RWPE2 (cell line): ENCODE measurements around the gene ABCA2.
A peak's percentile ranks its signal among the peaks of the same experiment; 100 is the strongest.
"Not testable (repeated sequence)": the region's sequence is repeated elsewhere in the genome, so short reads cannot be mapped to it uniquely, and the experiment has no call there.

Experiments used
- ATAC-seq: fragments of 200-7000 bp; cut with Tn5 transposase; 3 replicates; pipeline ENCODE4 v1.9.1; 2021; ENCODE audit warnings: low read depth
- DNase-seq: peaks from one replicate; pipeline ENCODE4 v3.0.0-alpha.2; 2020; ENCODE audit warnings: low spot score
- H3K27ac ChIP-seq: fragments of 450-650 bp; 2 replicates; pipeline ENCODE4 v1.5.1; 2017; ENCODE audit warnings: mild to moderate bottlenecking; ENCODE audit not compliant: poor library complexity, severe bottlenecking
- H3K27me3 ChIP-seq: fragments of 250-450 bp; sonication (Bioruptor Pico); 2 replicates; pipeline ENCODE4 v1.5.1; 2021; ENCODE audit warnings: mild to moderate bottlenecking, moderate library complexity; ENCODE audit not compliant: insufficient read depth, poor library complexity, severe bottlenecking
- H3K36me3 ChIP-seq: fragments of 250-450 bp; sonication (Bioruptor Pico); 2 replicates; pipeline ENCODE4 v1.5.1; 2020; ENCODE audit warnings: low read depth, mild to moderate bottlenecking, moderate library complexity
- H3K4me1 ChIP-seq: fragments of 250-450 bp; sonication (Bioruptor Pico); 2 replicates; pipeline ENCODE4 v1.5.1; 2021; ENCODE audit warnings: mild to moderate bottlenecking, moderate library complexity; ENCODE audit not compliant: insufficient read depth, poor library complexity, severe bottlenecking
- H3K4me3 ChIP-seq: fragments of 250-450 bp; sonication (Bioruptor Pico); 2 replicates; pipeline ENCODE4 v1.5.1; 2021; ENCODE audit warnings: mild to moderate bottlenecking, moderate library complexity; ENCODE audit not compliant: severe bottlenecking
- H3K9me3 ChIP-seq: fragments of 250-450 bp; sonication (Bioruptor Pico); 2 replicates; pipeline ENCODE4 v1.5.1; 2021; ENCODE audit warnings: mild to moderate bottlenecking, moderate library complexity; ENCODE audit not compliant: severe bottlenecking
- CTCF ChIP-seq: fragments of 450-650 bp; IDR thresholded peaks from one replicate; pipeline ENCODE4 v1.5.1; 2017; ENCODE audit warnings: mild to moderate bottlenecking, moderate library complexity; ENCODE audit not compliant: poor library complexity, severe bottlenecking

The ABCA2 gene

GRCh38 chr9:137007108-137007815, 20.8 kb downstream of the ABCA2 start:
- no peak for DNase-seq
- no peaks in the 10 kb centered on the region for H3K36me3 ChIP-seq

GRCh38 chr9:137006116-137007003, 21.7 kb downstream of the ABCA2 start:
- H3K4me1 ChIP-seq = no peaks in the 10 kb centered on the region
- TF ChIP-seq CTCF = no peak
- no peak overlapping the region for H3K27ac ChIP-seq
- no peaks in the 10 kb centered on the region for H3K27me3 ChIP-seq
- H3K4me3 ChIP-seq = no peak overlapping the region
- no peaks in the 10 kb centered on the region for H3K9me3 ChIP-seq
- ATAC-seq (no peak), DNase-seq (no peak)
- no peaks in the 10 kb centered on the region for H3K36me3 ChIP-seq

More at GRCh38 chr9:137007108-137007815, 20.8 kb downstream of the ABCA2 start:
- Histone ChIP-seq H3K4me1 (no peaks in the 10 kb centered on the region), H3K27ac (no peak overlapping the region), H3K4me3 (no peak overlapping the region), H3K27me3 (no peaks in the 10 kb centered on the region), H3K9me3 (no peaks in the 10 kb centered on the region)
- 0 out of 3 replicates have a peak, but pooled peaks have one; percentile 17 for ATAC-seq
- TF ChIP-seq CTCF = no peak

GRCh38 chr9:137004285-137004684, 23.8 kb downstream of the ABCA2 start:
- peak; percentile 49 for TF ChIP-seq CTCF
- H3K36me3 ChIP-seq, H3K9me3 ChIP-seq, H3K4me3 ChIP-seq, H3K27ac ChIP-seq, H3K4me1 ChIP-seq, H3K27me3 ChIP-seq, DNase-seq, ATAC-seq: not testable (repeated sequence)

- no peaks in the 10 kb centered on the region for H3K9me3 ChIP-seq
- DNase-seq (no peak), ATAC-seq (no peak)
- no peak overlapping the region for H3K4me3 ChIP-seq
- H3K27me3 ChIP-seq = no peaks in the 10 kb centered on the region
- H3K36me3 ChIP-seq = no peaks in the 10 kb centered on the region
- H3K27ac ChIP-seq = no peak overlapping the region
- TF ChIP-seq CTCF = no peak
- H3K4me1 ChIP-seq = peaks cover 15% of the 10 kb centered on the region
These were observed 25.4 kb downstream of the ABCA2 start for GRCh38 chr9:137002646-137003041.
